Measurements from ENCODE around the gene COPG1.

GRCh38 chr3:129315998-129316247, 66.5 kb downstream of the COPG1 start:
- TF ChIP-seq JUN (IDR thresholded peaks at IDR 0.05; ENCODE audit: borderline replicate concordance, insufficient read depth, insufficient read length, low read depth), result no peak
- TF ChIP-seq, protein P1, sequence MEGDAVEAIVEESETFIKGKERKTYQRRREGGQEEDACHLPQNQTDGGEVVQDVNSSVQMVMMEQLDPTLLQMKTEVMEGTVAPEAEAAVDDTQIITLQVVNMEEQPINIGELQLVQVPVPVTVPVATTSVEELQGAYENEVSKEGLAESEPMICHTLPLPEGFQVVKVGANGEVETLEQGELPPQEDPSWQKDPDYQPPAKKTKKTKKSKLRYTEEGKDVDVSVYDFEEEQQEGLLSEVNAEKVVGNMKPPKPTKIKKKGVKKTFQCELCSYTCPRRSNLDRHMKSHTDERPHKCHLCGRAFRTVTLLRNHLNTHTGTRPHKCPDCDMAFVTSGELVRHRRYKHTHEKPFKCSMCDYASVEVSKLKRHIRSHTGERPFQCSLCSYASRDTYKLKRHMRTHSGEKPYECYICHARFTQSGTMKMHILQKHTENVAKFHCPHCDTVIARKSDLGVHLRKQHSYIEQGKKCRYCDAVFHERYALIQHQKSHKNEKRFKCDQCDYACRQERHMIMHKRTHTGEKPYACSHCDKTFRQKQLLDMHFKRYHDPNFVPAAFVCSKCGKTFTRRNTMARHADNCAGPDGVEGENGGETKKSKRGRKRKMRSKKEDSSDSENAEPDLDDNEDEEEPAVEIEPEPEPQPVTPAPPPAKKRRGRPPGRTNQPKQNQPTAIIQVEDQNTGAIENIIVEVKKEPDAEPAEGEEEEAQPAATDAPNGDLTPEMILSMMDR (IDR thresholded peaks at IDR 0.05; ENCODE audit: extremely low read depth in 1 of 2, insufficient read depth in 1 of 2, low read depth in 1 of 2, low read length in 2 of 2), result no peak
- TF ChIP-seq POLR2AphosphoS5 (IDR thresholded peaks at IDR 0.05; ENCODE audit: insufficient read depth, low read depth, low read length), result no peak
- no peak for TF ChIP-seq POLR2A (IDR thresholded peaks at IDR 0.05; ENCODE audit: low read depth, low read length)
- no peak for TF ChIP-seq EZH2 (IDR thresholded peaks at IDR 0.05; ENCODE audit: borderline replicate concordance, low read depth, low read length, severe bottlenecking)
- TF ChIP-seq GATA2 (IDR thresholded peaks at IDR 0.05; ENCODE audit: insufficient read depth, insufficient read length, low read depth, low read length), result no peak
- TF ChIP-seq, protein P2, sequence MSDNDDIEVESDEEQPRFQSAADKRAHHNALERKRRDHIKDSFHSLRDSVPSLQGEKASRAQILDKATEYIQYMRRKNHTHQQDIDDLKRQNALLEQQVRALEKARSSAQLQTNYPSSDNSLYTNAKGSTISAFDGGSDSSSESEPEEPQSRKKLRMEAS (IDR thresholded peaks at IDR 0.05; ENCODE audit: insufficient read depth, insufficient read length), result no peak
